ENCODE results near the gene NID1.

NID1 gene

GRCh38 chr1:235952950-235953615 is 111.8 kb downstream of the NID1 start:
- DNase-seq = no peak

- DNase-seq = no peak
Observed at GRCh38 chr1:235951661-235952060, 113.2 kb downstream of the NID1 start.

- DNase-seq = no peak
Observed at GRCh38 chr1:235950318-235950717, 114.6 kb downstream of the NID1 start.

GRCh38 chr1:235948774-235949427 is 116.0 kb downstream of the NID1 start:
- DNase-seq = no peak

GRCh38 chr1:235947989-235948388 is 116.9 kb downstream of the NID1 start:
- DNase-seq = no peak

GRCh38 chr1:235946571-235946981 is 118.3 kb downstream of the NID1 start:
- DNase-seq = no peak

GRCh38 chr1:235945775-235946570 is 118.9 kb downstream of the NID1 start:
- no peak for DNase-seq

- DNase-seq = no peak
Observed at GRCh38 chr1:235943581-235944114, 121.2 kb downstream of the NID1 start.

- DNase-seq = no peak
Observed at GRCh38 chr1:235942979-235943575, 121.8 kb downstream of the NID1 start.

GRCh38 chr1:235942625-235942934 is 122.3 kb downstream of the NID1 start:
- no peak for DNase-seq

GRCh38 chr1:235941876-235942624 is 122.8 kb downstream of the NID1 start:
- DNase-seq = no peak

GRCh38 chr1:235940285-235940684 is 124.6 kb downstream of the NID1 start:
- DNase-seq = no peak

GRCh38 chr1:235939480-235939775 is 125.5 kb downstream of the NID1 start:
- DNase-seq = no peak

GRCh38 chr1:235938709-235939479 is 126.0 kb downstream of the NID1 start:
- no peak for DNase-seq

GRCh38 chr1:235937123-235937522 is 127.8 kb downstream of the NID1 start:
- DNase-seq = no peak

- no peak for DNase-seq
Observed at GRCh38 chr1:235935235-235936225, 129.4 kb downstream of the NID1 start.

- no peak for DNase-seq
Observed at GRCh38 chr1:235933766-235934116, 131.1 kb downstream of the NID1 start.

GRCh38 chr1:235933017-235933765 is 131.7 kb downstream of the NID1 start:
- DNase-seq = no peak

GRCh38 chr1:235932090-235932510 is 132.8 kb downstream of the NID1 start:
- DNase-seq = no peak

- DNase-seq = no peak
Observed at GRCh38 chr1:235931171-235931738, 133.6 kb downstream of the NID1 start.
